Smooth muscle cell (in vitro differentiated cells): ENCODE results near the gene USP48. TPM values are rescaled to one million over a fixed set of nuclear protein-coding genes. Genes with fewer than 3 reads are reported as not detected.

Experiments used
- DNase-seq: peaks from one replicate; lab custom pipeline; 2025; ENCODE audit not compliant: unreplicated experiment; lab: John Stamatoyannopoulos, UW
- H2AFZ ChIP-seq: fragments of 200-600 bp; sonication (generic); 2 replicates; pipeline ENCODE4 v1.6.0; 2016; ENCODE audit warnings: antibody characterized with exemption, low read depth, mild to moderate bottlenecking
- H3F3A ChIP-seq: fragments of 200-600 bp; sonication (generic); 2 replicates; pipeline ENCODE4 v1.6.0; 2017; ENCODE audit warnings: antibody characterized with exemption, low read depth
- H3K27ac ChIP-seq: fragments of 200-600 bp; sonication (generic); 2 replicates; pipeline ENCODE4 v1.5.1; 2016; ENCODE audit warnings: low read depth, mild to moderate bottlenecking
- H3K27me3 ChIP-seq: fragments of 200-600 bp; sonication (generic); 2 replicates; pipeline ENCODE4 v1.6.1; 2016; ENCODE audit warnings: low read depth, mild to moderate bottlenecking
- H3K36me3 ChIP-seq: fragments of 200-600 bp; sonication (generic); 2 replicates; pipeline ENCODE4 v1.5.1; 2016; ENCODE audit warnings: low read depth
- H3K4me1 ChIP-seq: fragments of 200-600 bp; sonication (generic); 2 replicates; pipeline ENCODE4 v1.5.1; 2016; ENCODE audit warnings: low read depth
- H3K4me2 ChIP-seq: fragments of 200-600 bp; sonication (generic); 2 replicates; pipeline ENCODE4 v1.6.0; 2016; ENCODE audit warnings: mild to moderate bottlenecking
- H3K4me3 ChIP-seq: fragments of 200-600 bp; sonication (generic); 2 replicates; pipeline ENCODE4 v1.5.1; 2016; ENCODE audit warnings: mild to moderate bottlenecking
- H3K79me2 ChIP-seq: fragments of 200-600 bp; sonication (generic); 2 replicates; pipeline ENCODE4 v1.6.0; 2016; ENCODE audit warnings: low read depth, mild to moderate bottlenecking
- H3K9ac ChIP-seq: fragments of 200-600 bp; sonication (generic); 2 replicates; pipeline ENCODE4 v1.6.0; 2016; ENCODE audit warnings: low read depth
- H3K9me3 ChIP-seq: fragments of 200-600 bp; sonication (generic); replicated peaks from 2 replicates; pipeline ENCODE4 v1.5.1; 2016; ENCODE audit warnings: low read depth
- H4K20me1 ChIP-seq: fragments of 200-600 bp; sonication (generic); 2 replicates; pipeline ENCODE4 v1.6.0; 2016; ENCODE audit warnings: low read depth
- WGBS: methylation state at CpG from one replicate; pipeline ENCODE4 v1.1.7; 2016; ENCODE audit warnings: low lambda C conversion rate; 5-methylcytosine and 5-hydroxymethylcytosine counted together
- polyA plus RNA-seq: library from polyadenylated mRNA; unstranded; fragments of >200 nt; fragmentation: Nextera tagmentation; extraction: Ambion mirVana; gene quantifications from 2 replicates; pipeline ENCODE4 v1.2.1, GENCODE V29; 2016
- total RNA-seq: library from RNA; depleted of rRNA; stranded (reverse); fragments of >200 nt; gene quantifications from 2 replicates; pipeline ENCODE4 v1.2.3, GENCODE V29; 2014
- TF ChIP-seq, protein P1 (sequence below): fragments of 200-600 bp; sonication (generic); IDR thresholded peaks from 2 replicates; pipeline ENCODE4 v1.5.1; 2017; ENCODE audit warnings: borderline replicate concordance, mild to moderate bottlenecking, antibody characterized with exemption; ENCODE audit not compliant: insufficient read depth, poor library complexity, severe bottlenecking

The USP48 gene
- total and polyA plus RNA-seq, 2 experiments from 2014 or later = 34.5 to 76.0 TPM

- TF ChIP-seq, protein P1, sequence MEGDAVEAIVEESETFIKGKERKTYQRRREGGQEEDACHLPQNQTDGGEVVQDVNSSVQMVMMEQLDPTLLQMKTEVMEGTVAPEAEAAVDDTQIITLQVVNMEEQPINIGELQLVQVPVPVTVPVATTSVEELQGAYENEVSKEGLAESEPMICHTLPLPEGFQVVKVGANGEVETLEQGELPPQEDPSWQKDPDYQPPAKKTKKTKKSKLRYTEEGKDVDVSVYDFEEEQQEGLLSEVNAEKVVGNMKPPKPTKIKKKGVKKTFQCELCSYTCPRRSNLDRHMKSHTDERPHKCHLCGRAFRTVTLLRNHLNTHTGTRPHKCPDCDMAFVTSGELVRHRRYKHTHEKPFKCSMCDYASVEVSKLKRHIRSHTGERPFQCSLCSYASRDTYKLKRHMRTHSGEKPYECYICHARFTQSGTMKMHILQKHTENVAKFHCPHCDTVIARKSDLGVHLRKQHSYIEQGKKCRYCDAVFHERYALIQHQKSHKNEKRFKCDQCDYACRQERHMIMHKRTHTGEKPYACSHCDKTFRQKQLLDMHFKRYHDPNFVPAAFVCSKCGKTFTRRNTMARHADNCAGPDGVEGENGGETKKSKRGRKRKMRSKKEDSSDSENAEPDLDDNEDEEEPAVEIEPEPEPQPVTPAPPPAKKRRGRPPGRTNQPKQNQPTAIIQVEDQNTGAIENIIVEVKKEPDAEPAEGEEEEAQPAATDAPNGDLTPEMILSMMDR = no peak
- Histone ChIP-seq H3F3A (no peaks in the 10 kb centered on the region), H4K20me1 (peaks cover 16% of the 10 kb centered on the region), H3K27me3 (peaks cover 10% of the 10 kb centered on the region), H3K9ac (no peak overlapping the region), H3K36me3 (no peaks in the 10 kb centered on the region), H3K9me3 (no peaks in the 10 kb centered on the region), H3K27ac (no peak overlapping the region), H3K4me1 (peaks cover 11% of the 10 kb centered on the region), H3K4me3 (no peak overlapping the region), H3K79me2 (no peaks in the 10 kb centered on the region), H2AFZ (no peak overlapping the region), H3K4me2 (no peak overlapping the region)
- no peak for DNase-seq
- WGBS = 92% methylated on average over 11 of the region's 11 CpGs
These were observed 111.7 kb downstream of the USP48 start for GRCh38 chr1:21670956-21671902.

- H3K4me2 ChIP-seq = peak overlapping the region; percentile 97
- no peak overlapping the region for H3K27ac ChIP-seq
- DNase-seq = no peak
- H3K9ac ChIP-seq = no peak overlapping the region
- H3F3A ChIP-seq = no peaks in the 10 kb centered on the region
- no peaks in the 10 kb centered on the region for H3K79me2 ChIP-seq
- no peak overlapping the region for H3K4me3 ChIP-seq
- no peaks in the 10 kb centered on the region for H3K36me3 ChIP-seq
- H3K9me3 ChIP-seq = no peaks in the 10 kb centered on the region
- H3K27me3 ChIP-seq = peaks cover 10% of the 10 kb centered on the region
- H3K4me1 ChIP-seq = peaks cover 11% of the 10 kb centered on the region
- peaks cover 15% of the 10 kb centered on the region for H4K20me1 ChIP-seq
- TF ChIP-seq, protein P1 = no peak
- 61% methylated on average over 16 of the region's 16 CpGs for whole genome bisulfite sequencing
- no peak overlapping the region for H2AFZ ChIP-seq
These were observed 112.7 kb downstream of the USP48 start for GRCh38 chr1:21670059-21670881.

DNA sequence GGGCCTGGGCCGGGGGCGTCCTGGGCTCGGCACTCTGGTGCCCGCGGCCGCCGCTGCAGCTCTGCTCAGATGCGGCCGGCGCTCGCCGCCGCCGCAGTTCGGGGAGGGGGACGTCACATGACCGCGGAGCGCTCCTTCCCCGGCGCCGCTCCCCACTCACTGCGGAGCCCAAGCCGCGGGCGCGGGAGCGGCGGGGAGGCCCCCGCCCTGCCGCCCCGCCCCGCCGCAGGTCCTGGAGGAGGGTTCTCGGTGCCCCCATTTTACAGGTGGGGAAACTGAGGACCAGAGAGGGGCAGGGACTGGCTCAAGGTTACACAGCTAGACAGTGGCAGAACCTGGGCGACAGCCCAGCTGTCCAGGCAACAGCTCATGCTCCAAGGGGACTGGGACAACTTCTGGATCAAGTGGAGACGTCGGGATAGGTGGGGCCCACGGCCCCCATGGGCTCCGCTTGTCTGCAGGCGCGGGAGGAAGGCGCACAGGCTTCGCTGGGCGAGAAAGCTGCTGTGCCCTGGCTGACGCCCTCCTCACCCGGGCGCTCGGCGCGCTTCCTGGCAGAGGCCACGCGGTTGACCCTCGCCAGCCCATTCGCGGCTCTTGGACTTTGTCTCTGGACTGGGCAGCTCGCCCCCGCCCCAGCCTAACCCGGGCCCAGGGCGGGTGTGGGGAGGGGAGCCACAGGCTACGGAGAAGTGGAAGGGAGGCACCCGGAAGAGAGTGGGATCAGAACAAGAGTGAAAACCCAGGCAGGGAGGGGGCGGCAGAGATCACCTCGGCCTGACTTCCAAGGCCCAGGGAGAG, 113.5 kb downstream of the USP48 start, which contains the start of gene RAP1GAP:
RAP1GAP (minus strand) TSS at position 100 of the 801 bp plus-strand sequence. CDS start 49,325 bp downstream, outside the sequence.
- TF ChIP-seq, protein P1 = no peak
- peak within 1 kb of the TSS; percentile 97 for H3K4me2 ChIP-seq
- no peak within 1 kb of the TSS for H3K9ac ChIP-seq
- no peaks in the 10 kb centered on the region for H3K79me2 ChIP-seq
- H3K9me3 ChIP-seq = no peaks in the 10 kb centered on the region
- peaks cover 10% of the 10 kb centered on the region for H3K27me3 ChIP-seq
- H3K27ac ChIP-seq = no peak within 1 kb of the TSS
- H3K4me3 ChIP-seq = peak within 1 kb of the TSS; percentile 65
- H3F3A ChIP-seq = no peaks in the 10 kb centered on the region
- DNase-seq = no peak
- WGBS = 2% methylated on average over 45 of the region's 64 CpGs
- H4K20me1 ChIP-seq = peaks cover 15% of the 10 kb centered on the region
- H3K4me1 ChIP-seq = peaks cover 11% of the 10 kb centered on the region
- no peak within 1 kb of the TSS for H2AFZ ChIP-seq
- no peaks in the 10 kb centered on the region for H3K36me3 ChIP-seq
